Activated T-cell treated with anti-CD3 and anti-CD28 coated beads for 1 hour (primary cell): ENCODE results near the gene TMCO5A.

Experiments
- DNase-seq: peaks from one replicate; pipeline ENCODE4 v3.0.0-alpha.2; 2020; ENCODE audit warnings: low read depth

The TMCO5A gene

GRCh38 chr15:37973856-37974255, 39.4 kb downstream of the TMCO5A start:
- no peak for DNase-seq

GRCh38 chr15:37978231-37978630, 43.8 kb downstream of the TMCO5A start:
- DNase-seq = no peak

- no peak for DNase-seq
These were observed 45.4 kb downstream of the TMCO5A start for GRCh38 chr15:37979671-37980409.

GRCh38 chr15:37981201-37981600, 46.8 kb downstream of the TMCO5A start:
- no peak for DNase-seq

GRCh38 chr15:37981775-37982174, 47.3 kb downstream of the TMCO5A start:
- DNase-seq = no peak

- no peak for DNase-seq
These were observed 49.9 kb downstream of the TMCO5A start for GRCh38 chr15:37984368-37984767.

GRCh38 chr15:37995461-37996347, 61.3 kb downstream of the TMCO5A start:
- no peak for DNase-seq
